ENCODE results near the gene TENM4. TPM values are rescaled to one million over a fixed set of nuclear protein-coding genes. Genes with fewer than 3 reads are reported as not detected.

TENM4 gene
- polyA plus RNA-seq, 1 donor, result 9.0 TPM

DNA sequence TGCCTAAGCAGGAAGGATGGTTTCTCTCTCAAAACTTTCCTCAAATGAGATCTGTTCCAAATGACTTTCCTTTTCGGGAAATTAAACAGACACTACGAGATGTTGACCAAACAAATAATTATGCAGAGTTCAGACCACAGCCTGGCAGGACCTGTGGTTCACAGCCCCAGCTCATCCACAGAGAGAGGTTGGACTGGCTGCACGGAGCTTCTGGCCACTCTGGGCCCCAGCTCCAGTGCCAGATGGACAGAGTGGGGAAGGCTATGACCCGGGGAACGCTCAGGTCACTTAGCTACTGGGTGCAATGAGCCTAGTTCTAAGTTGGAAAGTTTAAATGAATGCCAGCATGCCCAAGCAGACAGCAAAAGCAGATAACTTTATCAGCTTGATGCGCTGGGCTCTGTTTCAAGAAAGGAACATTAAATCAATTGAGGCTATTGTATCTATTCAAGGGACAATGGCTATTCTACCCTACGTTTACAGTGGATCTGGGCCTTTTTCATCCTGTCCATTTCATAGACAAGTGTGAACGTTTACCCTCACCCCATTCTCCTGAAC, 710.5 kb downstream of the TENM4 start:
- DNase-seq, result no peak

DNA sequence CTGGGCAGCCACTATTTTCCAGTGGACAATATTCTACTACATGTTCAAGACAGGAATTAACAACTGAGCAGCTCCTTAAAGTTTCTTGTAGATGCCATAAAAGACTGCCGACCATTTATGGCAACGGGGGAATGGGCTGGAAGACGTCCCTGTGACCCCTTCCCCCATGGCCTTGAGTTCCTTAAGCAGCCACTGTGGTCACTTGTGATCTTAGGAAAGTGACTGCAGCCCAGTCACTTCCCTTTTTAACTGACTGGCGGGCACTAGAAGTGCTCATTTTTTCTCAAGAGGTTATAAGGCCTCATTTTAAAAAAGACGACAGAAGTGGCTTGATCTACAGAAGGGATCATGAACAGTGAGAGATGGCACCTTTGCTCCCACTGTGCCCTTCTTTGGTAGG, 713.0 kb downstream of the TENM4 start:
- DNase-seq, result no peak

DNA sequence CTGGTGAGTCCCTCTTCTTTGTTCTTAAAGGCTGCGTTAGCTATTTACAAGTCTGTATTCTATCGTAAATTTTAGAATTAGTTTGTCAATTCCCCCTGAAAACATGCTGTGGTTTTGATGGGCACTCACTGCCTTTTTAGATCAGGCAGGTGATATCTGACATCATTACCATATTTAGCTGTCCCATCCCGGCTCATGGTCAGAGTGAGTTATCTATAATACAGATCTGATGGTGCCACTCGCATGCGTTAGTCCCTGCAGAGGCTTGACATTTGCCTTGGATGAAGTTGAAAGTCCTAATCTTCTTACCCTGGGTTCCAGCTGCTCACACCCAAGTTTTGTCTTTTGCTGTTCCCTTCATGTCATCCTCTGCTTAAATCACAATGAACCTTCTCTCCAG, 715.6 kb downstream of the TENM4 start:
- DNase-seq, result no peak

DNA sequence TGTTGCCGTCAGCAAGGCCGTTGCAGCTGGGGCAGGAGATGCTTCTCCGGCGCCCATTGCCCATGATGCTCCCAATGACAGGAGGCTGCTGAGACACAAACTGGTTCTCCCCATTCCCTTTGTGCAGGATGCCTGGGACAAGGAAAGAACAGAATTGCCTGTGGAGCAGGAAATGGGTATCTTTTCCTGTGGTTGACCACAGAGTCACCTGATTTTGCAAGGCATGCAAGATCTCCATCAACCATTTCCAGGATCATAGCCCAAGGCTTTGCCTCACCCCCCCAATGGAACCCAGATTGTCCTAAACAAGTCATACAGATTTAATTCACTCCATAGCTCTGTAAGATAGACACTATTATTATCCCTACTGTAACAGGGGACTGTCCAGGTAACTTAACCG, 718.0 kb downstream of the TENM4 start:
- no peak for DNase-seq

DNA sequence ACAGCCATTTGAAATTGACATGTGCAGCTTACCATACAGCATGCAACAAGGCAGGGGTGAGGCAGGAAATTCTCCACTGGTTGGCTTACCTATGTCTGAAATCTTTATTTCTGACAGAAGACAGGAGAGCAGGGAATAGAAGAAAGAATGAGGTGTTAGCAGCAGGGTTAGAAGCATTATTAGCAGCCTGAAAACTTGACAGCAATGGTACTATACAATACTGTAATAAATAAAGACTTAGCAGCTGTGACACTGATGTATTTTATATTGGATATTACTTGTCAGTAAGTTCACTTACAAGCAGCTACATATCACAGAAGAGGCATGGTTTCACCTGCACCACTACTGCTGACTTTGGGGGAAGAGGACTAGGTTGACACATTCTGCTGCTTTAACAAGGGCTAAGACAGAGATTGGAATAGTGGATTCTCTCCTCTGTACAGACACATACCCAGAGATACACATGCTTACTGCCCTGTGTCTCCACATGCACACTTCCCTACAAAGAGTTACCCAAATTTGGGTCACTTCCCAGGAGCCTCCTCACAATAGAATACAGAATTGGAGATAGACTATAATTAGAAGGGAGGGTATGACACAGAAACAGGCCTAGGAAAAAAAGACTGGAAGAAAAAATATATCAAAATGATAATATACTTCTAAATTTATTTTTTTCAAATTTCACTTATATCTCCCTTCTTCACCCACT, 720.4 kb downstream of the TENM4 start:
- DNase-seq, result no peak

DNA sequence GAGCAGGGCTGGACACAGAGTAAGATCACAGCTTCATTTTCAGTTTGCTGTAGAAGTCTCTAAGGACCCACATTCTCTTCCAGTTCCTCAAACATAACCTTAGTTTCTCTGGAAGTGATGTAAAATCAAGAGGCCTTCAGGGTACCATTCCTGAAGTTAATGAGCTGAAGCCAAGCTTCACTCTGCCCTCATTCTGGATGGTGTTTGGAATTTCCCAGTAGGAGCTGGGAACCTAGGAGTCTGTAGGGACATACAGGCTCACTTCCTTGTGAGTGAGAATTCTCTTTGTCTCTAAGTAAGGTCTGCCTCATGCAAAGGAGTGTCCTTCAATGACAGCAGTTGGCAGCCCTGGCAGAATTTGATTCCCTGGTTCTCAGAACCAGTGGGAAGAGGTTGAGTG, 723.8 kb downstream of the TENM4 start:
- no peak for DNase-seq

DNA sequence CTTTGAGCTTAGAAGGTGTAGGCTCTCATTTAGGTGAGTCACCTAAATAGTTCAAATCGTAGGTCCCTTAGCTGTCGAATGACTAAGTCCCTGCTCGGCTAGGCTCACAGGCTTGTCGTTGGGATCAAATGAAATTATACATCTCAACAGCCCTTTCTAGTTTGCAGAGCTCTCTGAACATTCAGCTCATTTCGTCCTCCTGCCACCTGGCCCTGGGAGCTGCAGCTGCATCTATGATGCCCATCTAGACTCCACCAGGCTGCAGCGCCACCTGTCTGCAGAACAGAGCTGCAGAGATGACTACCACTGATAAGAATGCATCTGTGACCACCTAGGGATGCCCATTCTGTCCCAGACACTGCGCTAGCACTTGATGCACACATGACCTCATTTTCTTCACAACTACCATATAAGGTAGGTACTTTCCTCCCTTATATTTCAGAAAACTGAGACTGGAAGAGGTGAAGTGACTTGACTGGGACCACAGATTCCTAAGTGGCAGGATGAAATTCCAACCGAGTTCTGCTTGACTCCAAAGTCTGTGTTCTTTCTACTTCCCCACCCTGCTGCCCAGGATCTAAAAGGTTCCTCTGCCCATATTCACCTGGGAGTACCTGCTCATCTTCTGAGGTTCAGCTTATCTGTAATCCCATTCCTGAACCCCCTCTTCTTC, 725.1 kb downstream of the TENM4 start:
- DNase-seq, result no peak

DNA sequence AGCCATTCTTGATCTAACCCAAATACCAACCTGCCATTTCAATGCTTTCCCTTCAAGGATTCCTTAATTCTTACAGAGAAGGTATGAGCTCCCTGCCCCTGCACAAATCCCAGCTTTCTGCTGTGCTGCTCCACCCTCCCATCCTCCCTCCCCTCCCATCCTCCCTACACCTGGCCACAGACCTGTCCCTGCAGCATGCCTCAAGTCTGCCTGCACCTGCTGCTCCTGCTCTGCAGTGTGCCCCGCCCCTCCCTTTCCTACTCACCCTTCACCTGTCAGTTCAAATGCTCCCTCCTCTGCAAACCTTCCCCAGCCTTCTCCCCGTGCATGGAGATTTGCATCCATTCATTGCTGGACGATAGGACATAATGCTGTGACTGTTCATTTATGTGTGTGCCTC, 726.3 kb downstream of the TENM4 start:
- DNase-seq, result no peak

DNA sequence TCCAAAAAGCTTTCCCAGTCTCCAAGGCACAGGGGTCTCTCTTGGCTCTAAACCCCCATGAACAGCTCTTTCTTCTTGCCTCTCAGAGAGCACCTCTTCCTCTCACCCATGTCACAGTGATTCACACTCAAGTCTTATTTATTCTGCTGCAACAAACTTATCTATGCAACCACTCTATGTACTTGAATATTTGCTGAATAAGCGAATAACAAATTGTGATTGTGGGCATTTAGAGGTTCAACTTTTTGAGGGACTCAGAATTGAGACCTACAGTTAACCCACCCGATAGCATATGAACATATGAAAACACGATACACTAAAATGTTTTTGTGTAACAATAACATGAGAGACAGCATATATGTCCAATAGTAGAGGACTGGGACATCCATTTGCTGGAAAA, 729.1 kb downstream of the TENM4 start:
- no peak for DNase-seq

DNA sequence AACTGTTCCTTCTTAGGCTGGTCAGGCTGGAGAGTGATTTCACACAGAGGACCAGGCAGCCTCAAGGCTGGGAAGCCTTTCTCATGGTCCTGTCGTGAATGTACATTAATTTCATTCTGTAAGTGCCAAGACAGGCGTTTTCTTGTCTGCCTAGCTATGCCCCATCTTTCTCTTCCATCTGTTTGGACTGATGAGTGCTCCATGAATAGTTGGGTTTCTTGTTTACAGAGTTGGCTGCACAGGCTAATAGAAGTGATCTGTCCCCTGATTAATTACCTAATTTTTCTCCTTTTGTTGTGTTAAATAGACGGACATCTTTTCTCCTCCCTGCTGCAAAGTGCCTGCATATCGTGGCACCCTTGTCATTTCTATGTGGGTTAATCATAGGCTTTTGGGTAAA, 730.4 kb downstream of the TENM4 start:
- DNase-seq, result no peak

DNA sequence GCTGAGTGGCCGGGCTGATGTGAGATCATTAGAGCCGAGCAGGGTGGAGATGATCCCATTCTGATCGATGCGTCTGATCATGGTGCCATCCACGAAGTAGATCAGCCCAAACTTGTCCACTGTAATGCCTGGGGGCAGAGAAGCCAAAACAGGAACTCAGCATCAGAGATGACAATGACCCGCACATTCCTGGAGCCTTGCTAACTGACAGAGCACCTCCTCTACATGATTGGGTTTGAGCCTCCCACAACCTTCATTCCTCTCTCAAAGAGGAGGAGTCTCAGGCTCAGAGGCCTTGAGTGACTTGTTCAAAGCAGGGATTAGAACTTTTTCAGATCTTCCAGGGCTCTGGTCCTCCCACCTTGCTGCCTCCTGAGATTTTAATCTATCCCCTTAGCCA, 732.4 kb downstream of the TENM4 start:
- no peak for DNase-seq

DNA sequence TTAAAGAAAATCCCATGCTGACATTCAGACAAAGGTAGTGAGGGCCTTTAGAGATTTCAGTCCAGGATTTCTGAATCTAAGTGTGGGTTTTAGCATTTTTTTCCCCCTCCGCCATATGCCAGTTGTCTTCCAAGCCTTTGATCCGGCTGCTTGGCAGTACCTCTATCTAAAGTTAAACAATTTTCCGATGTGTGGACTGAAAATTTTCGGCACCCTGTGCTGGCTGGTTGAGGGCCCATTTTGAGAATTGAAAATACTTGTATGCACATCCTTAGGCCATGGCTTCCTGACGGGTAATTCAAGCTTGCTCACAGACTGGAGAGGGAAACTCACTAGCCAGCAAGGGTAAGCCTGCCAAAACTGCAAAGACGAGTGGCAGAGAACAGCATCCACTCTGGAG, 734.3 kb downstream of the TENM4 start:
- no peak for DNase-seq

DNA sequence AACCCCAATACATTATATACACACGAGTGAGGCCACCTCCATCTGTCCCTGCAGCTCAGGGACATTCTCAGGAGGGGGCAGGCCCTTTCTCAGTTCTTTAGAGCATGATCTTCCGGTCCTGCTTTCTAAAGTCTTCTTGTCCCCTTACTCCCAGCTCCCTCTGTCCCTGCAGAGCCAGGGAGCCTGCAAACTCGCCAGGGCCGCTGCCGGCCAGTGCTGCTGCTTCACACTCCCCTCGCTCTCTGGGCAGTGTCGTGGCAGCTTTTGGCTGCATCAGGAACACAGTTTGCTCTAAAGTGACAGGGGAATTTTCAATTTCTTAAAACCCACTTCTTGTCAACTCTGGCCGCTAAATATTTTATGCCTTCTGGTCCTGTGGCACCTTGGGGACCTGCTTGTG, 736.0 kb downstream of the TENM4 start:
- DNase-seq, result no peak

DNA sequence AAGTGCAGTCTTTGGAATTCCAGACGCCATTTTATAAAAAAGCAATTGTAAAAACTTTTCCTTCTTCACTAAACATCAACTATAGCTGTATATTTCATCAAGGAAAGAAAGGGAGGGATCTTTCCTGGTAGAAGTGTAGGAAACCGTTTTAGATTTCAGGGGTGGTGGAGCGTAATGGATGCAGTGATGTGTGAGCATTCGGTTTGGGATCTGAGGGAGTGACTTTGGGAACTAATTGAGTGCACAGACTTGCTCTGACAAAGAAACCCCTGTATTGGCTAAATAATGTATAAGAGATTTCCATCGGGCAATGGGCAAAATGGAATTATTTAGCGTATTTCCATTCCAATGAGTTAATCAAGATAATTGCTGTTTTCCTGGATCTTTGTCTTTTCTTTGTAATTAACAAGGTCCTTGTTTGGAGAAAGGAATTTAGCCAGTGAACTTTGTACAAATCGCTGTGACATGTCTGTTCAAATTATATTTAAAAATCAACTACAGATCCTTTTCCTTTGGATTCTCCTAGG, 741.2 kb downstream of the TENM4 start:
- DNase-seq, result no peak

DNA sequence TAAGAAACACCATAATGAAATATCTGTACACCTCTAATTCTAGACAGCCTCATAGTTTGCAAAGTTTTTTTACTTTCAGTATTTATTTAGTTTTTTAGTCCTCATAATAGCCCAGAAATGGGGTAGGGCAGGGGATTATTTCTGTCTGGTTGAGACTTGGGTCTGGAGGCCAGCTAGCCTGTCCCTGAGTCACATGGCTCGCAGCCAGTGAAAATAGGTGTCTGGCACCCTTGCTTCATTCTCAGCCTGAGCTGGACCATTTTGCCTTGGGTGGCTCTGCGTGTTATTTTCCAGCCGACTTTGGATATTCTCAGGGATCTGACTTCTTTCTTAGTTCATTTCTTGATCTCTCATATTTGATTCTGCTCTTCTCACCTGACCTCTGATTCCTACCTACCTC, 742.2 kb downstream of the TENM4 start:
- DNase-seq, result no peak

DNA sequence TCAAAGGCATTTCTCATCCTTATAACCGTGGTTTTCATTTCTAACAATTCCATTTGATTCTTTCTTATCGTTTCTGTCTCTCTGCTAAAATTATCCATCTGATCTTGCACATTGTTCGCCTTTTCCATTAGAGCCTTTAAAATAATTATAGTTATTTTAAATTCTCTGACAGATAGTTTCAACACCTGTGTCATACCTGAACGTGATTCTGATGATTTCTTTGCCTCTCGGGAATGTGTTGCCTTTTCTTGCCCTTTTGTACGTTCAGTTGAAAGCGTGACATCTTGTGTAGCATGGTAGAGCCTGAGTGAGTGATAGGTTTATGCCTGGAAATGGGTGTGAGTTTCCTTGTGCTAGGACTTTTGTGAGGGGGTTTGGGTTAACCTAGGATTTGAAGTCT, 744.7 kb downstream of the TENM4 start:
- DNase-seq, result no peak

DNA sequence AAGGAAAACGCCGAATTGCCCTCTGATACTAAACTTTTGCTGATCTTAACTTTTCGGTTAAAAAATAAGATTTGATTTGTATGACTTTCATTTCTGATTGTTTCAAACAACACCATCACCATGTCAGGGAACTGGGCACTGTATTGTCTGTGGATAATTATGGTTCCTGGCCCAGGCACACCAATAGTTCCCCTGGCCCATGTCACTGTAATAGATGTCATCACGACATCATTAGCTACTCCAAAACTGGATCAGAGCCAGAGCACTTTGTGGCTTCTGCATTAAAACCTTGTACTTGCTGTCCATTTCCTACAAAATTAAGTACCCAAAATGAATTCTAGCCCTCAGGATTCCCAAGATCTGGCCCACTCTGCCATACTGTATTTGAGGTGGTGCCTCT, 746.7 kb downstream of the TENM4 start:
- DNase-seq, result no peak

DNA sequence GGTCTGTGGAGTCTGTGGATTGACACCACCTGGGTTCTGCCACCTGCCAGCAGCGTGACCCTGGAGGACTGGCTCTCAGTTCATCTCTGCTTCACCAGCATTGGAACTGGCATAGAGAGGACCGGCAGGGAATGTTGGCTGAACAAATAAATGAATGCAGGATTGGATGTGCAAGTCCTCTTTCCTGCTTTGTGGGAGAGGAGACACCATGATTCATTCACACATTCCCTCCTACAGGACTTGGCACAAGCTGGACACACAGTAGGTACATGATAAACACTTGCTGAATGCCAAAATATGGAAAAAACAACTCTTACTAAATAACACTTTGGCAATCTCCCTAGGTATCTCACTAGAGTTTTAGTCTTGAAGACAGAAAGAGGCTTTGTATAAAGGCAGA, 749.6 kb downstream of the TENM4 start:
- no peak for DNase-seq

DNA sequence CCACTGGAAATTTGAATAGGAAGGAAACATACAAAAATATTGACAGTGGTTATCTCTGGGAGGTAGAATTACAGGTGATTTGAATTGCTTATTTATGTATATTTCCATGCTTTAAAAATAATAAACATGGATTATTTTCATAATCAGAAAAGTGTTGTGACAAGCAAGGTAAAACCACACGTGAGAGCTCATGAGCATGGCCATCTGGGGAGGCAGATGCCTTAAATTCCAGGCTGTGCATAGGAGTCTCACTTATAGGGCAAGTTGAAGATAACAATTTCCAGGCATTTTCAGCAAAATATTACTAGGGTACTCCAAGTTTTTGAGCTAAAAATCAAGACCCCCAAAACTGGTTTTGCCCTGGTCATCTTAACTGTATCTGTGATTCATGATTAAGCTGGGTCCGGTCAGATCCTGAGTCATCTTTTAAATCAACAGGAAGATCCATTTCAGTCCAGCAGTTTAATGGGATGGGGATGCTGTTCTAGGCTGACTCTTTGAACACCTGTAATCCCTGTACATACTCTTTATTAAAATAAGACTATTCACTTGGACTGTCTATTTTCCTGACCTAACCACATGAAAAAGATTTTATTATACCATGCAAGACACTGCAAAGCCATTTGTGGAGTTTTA, 750.4 kb downstream of the TENM4 start:
- DNase-seq, result no peak

DNA sequence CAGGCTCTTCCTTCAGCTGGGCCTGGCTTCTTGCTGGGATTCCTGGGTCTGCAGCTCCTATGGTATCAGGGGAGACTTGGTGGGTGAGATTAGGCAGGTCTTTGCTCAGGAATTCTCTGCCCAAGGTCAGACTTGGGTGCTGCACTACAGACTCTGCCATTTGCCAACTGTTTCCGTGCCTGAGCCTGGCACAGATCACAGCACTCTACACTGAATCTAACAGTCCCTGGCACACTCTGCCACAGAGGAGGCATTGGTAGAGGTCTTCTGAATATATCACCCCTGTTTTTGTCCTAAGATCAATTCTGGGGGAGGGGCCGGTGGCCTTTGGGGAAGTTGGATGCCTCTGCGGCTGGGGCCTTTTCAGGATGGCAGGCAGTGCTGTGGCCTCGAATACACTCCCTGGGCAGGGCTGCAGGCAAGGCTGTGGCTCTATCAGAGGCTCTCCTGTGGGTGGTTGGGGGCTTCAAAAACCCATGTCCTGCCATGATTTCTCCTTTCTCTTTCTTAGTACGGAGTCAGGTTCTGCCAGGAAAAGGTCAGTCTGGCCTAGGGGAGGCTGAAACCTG, 751.2 kb downstream of the TENM4 start:
- DNase-seq, result no peak

DNA sequence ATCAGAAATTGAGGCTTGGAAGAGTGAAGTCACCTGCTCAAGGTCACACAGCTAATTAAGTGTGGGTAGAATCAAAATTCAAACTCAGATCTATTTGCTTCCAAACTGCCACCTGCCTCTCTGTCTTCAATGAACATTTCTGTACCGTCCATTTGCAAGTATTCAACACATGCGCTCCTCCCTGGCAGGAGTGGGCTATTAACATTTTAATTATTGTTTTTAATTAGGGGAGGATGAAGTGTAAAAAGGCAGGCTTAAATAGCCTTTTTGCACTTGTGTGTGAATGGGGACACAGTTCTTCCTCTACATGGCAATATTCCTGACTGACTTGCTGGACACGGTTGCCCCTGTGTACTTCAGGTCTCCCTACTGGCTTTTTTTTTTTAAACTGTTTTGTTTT, 751.7 kb downstream of the TENM4 start:
- DNase-seq, result no peak

DNA sequence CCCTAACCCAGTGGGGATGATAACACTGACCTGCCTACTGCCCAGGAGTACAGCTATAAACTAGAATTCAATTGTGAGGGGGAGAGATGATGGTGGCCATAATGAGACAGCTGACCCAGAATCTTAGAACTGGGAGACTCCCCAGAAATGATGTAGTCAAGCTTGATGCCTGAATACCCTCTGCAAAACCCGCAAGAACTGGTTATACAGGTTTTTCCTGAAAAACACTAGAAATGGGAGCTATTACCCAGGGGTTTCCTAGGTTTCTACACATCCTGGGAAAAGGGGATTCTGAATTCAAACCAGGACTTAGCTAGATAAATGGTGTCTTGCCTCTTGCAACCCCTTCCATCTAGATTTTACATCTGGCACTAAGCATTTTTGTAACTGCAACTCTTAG, 752.4 kb downstream of the TENM4 start:
- no peak for DNase-seq

DNA sequence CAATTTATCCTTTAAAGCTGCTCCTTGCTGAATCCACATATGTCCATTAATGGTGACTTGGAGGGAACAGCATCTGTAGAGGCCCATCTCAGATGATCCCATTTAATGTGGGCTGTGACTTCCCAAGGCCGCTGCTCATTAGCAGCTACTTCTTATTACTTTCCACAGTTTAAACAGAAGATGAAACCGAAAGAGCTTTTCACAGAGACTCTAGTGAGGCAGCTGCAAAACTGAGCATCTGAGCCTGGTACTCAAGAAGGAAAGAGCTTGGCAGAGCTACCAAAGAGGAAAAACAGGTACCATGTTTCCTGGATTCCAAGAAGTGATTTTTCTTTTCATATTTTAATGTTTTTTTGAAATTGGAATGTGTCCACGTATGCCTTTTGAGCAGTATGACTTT, 755.7 kb downstream of the TENM4 start:
- DNase-seq, result no peak
